HG02970 (cell line): ENCODE results near the gene UGT2B17.

ENCODE experiments used
- ATAC-seq: cut with Tn5 transposase; IDR thresholded peaks from one replicate; pipeline ENCODE4 v1.9.1; 2021; ENCODE audit warnings: mild to moderate bottlenecking, moderate library complexity, moderate number of reproducible peaks; ENCODE audit not compliant: unreplicated experiment, low FRiP score

The UGT2B17 gene

DNA sequence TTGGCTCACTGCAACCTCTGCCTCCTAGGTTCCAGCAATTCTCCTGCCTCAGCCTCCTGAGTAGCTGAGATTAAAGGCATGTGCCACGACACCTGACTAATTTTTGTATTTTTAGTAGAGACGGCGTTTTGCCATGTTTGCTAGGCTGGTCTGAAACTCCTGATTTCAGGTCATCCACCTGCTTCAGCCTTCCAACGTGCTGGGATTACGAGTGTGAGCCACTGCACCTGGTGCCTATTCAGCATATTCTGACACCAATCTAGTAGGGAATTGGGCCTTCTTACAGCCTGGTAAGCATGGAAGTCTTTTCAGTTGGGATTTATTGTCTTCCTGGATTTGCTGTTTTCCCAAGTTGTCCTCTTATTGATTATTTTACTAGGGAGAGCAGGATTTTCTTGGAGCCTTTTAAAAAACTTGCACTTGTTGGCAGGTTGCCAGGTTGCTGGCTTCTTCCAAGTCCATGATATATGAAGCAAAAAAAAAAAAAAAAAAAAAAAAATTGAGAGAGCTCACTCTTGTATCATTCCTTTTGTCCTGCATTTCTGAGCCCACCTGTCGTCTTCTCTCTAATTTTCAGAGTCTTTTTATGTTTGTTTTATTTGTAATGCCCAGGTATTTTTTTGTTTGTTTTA is 85.2 kb downstream of the UGT2B17 start:
- ATAC-seq = no peak

DNA sequence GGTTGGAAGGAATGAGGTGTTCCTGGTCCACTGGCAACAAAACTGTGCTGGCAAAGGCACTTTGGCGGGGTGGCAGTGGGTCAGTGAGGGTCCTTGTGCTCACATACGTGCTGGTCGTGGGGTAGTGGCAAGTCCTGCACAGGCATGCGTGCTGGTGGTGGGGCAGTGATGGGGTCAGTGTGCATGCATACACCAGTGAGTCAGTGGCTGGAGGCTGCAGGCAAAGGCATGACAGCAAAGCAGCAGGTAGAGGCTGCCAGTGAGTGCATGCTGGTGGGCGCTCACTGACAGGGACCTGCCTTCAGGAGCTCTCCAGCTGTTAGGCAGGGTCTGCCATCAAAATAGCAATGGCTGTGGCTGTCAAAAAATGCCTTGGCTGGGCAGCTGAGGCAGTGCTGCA is 86.8 kb downstream of the UGT2B17 start:
- ATAC-seq = no peak
